HG03095 (cell line): ENCODE data around the gene CACNA1A.
"Not testable (repeated sequence)": the region's sequence is repeated elsewhere in the genome, so short reads cannot be mapped to it uniquely, and the experiment has no call there.

Source experiments
- ATAC-seq: cut with Tn5 transposase; IDR thresholded peaks from one replicate; pipeline ENCODE4 v1.9.1; 2021; ENCODE audit warnings: moderate library complexity; ENCODE audit not compliant: unreplicated experiment

The CACNA1A gene

GRCh38 chr19:13169769-13170168, 336.5 kb downstream of the CACNA1A start:
- ATAC-seq: no peak

DNA sequence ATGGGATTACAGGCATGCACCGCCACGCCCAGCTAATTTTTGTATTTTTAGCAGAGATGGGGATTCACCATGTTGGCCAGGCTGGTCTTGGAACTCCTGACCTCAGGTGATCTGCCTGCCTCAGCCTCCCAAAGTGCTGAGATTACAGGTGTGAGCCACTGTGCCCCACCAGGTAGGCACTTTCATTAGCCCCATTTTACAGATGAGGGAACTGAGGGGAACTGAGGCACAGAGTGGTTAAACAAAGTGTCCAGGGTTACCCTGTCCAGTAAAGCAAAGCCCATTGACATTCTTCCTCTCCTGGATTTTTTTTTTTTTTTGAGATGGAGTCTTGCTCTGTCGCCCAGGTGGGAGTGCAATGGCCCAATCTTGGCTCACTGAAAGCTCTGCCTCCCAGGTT, 340.1 kb downstream of the CACNA1A start:
- not testable (repeated sequence) for ATAC-seq

GRCh38 chr19:13165162-13165997, 340.9 kb downstream of the CACNA1A start:
- no peak for ATAC-seq

DNA sequence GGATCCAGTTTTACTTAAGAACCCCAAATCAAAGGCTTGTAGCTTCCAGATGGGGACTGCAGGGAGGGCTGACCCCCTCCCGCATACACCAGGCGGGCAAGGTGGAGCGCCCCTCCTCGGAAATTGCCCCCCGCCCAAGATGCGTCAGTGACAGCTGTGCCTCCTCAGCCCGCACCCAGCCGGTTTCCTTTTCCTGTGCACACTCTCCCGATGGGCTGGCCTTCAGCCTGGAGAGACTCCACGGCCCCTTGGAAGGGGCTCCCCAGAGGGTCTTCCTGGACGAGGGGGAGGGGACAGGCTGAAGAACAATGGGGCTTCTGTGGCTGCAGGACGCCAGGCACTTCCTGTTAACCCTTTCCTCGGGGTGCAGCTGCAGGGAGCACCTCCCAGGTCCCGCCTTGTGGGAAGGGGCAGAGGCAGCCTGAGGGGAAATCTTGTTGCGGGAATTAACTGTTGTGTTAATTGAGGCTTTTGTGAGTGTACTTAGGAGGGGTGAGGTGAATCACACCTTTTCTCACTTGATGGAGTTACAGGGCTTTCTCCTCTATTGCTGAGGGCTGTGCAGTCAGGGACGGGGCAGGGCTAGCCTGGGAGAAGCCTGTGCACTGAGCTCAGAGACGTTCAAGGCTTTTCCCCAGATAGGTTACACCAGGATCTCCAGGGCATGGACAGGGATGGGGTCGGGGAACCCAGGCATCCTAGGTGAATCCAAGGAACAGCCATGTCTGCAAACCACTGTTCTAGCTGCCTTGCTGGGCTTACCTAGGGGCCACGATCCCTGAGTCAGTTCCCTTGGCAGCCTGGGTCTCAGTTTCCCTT, 341.7 kb downstream of the CACNA1A start:
- no peak for ATAC-seq

- ATAC-seq: no peak
Observed at GRCh38 chr19:13163609-13164342, 342.5 kb downstream of the CACNA1A start.

DNA sequence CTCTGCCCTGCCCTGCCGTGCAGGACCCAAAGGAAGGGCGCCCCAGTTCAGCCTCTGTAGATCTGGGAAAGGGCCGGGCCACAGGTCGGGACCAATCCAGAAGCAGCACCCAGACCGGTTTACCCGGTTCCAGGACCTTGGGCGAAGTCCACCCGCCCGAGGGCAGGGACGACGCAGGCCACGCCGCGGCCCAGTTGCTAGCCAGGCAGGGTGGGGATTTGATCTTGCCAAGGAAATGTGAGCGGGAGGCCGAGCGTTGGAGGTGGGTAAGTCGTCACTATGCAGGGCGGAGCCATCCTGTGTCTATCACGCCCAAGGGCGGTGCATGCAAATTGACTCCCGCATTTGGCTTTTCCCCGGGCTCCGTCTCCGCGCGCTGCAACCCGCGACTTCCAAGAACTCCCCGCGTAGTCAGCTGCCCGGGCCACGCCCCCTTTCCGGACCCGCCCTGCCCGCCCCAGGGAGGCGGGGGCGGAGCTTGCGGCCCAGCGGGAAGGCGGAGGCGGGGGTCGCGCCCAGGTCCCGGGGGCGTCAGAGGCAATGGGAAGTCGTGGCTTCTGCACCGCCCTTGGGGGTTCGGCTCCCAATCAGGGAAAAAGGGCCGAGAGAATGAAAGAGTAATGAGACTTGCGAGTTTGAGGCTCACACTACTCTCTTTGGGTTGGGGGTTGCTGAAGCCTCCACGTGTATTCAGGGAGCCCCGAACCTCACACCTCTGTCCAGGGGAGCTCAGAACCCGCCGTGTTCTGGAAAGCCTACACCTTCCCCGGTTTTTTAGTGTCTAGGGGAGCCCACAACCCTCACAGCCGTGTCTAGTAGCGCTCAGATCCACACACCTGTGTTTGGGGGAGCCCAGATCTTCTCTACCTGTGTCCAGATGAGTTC, 343.3 kb downstream of the CACNA1A start:
- no peak for ATAC-seq

DNA sequence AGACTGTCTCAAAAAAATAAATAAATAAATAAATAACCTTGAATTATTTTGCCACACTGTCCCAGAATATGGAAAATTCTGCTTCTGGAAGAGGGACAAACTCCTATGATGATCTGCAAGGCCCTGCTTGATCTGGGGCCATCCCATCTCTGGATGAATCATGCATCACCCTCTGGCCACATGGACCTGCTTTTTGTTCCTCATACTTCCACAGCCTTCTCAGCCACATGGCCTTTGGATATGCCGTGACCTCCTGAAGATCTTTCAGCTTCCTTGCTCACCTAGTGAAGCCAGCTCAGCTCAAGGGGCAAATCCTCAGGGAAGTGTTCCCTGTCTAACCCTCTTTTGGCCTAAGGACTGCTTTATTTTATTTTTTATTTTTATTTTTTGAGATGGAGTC, 345.7 kb downstream of the CACNA1A start:
- no peak for ATAC-seq

DNA sequence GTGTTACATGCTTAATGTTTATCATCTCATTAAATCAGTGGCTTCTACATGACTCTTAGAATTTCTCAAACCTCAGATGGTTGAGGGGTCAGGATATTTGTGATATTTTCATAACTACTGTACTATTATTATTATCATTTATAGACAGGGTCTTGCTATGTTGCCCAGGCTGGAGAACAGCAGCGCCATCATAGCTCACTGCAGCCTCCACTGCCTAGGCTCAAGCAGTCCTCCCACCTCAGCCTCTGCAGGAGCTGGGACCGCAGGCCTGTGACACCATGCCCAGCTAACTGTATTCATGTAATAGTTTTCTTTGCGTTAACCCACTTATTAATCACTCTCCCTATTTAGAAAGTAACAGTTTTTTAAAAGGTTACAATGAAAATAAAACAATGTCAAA, 346.6 kb downstream of the CACNA1A start:
- no peak for ATAC-seq
